T47D (cell line): ENCODE measurements around the gene GIPC3.

Source experiments
- DNase-seq, 2 experiments: peaks; one replicate each; pipeline versions ENCODE4 v3.0.0 to v3.0.0-alpha.2; 2011 to 2012; ENCODE audit warnings: low read depth in 1 of 2, low spot score in 1 of 2
- JUND ChIP-seq: IDR thresholded peaks from 2 replicates; pipeline ENCODE4 v1.6.1; 2012; ENCODE audit warnings: low read depth
- in situ Hi-C: cut with HindIII; loops from 2 replicates; pipeline ENCODE4 v1.10.0; 2016; ENCODE audit warnings: low sequenced_read_pairs, low pct_unique_long_range_greater_than_20kb

The GIPC3 gene

GRCh38 chr19:3544742-3545668 is 40.3 kb upstream of the GIPC3 start:
- peak; percentile 62 to 78 for DNase-seq
- TF ChIP-seq JUND, result no peak
- in situ Hi-C loops, result no loop called here

- no peak for DNase-seq
- in situ Hi-C loops, result no loop called here
- TF ChIP-seq JUND, result no peak
Observed at GRCh38 chr19:3545669-3546034, 39.6 kb upstream of the GIPC3 start.

- in situ Hi-C loops, result no loop called here
- TF ChIP-seq JUND, result no peak
- no peak for DNase-seq
Observed at GRCh38 chr19:3546119-3546518, 39.2 kb upstream of the GIPC3 start.

GRCh38 chr19:3547301-3547731 is 38.0 kb upstream of the GIPC3 start:
- in situ Hi-C loops, result no loop called here
- no peak for DNase-seq
- TF ChIP-seq JUND, result no peak

GRCh38 chr19:3547767-3548282 is 37.5 kb upstream of the GIPC3 start:
- TF ChIP-seq JUND, result no peak
- DNase-seq, result no peak
- in situ Hi-C loops, result no loop called here

GRCh38 chr19:3548606-3549005 is 36.7 kb upstream of the GIPC3 start:
- in situ Hi-C loops, result no loop called here
- no peak for TF ChIP-seq JUND
- no peak for DNase-seq

- no peak for DNase-seq
- TF ChIP-seq JUND, result no peak
- in situ Hi-C loops, result no loop called here
Observed at GRCh38 chr19:3549816-3550215, 35.5 kb upstream of the GIPC3 start.

GRCh38 chr19:3550947-3551791 is 34.1 kb upstream of the GIPC3 start:
- DNase-seq, result no peak
- in situ Hi-C loops, result no loop called here
- no peak for TF ChIP-seq JUND

- in situ Hi-C loops, result no loop called here
- no peak for TF ChIP-seq JUND
- DNase-seq, result no peak
Observed at GRCh38 chr19:3551792-3552095, 33.5 kb upstream of the GIPC3 start.

- no peak for TF ChIP-seq JUND
- no peak for DNase-seq
- in situ Hi-C loops, result no loop called here
Observed at GRCh38 chr19:3554254-3555083, 30.8 kb upstream of the GIPC3 start.

GRCh38 chr19:3555653-3556422 is 29.4 kb upstream of the GIPC3 start:
- in situ Hi-C loops, result no loop called here
- TF ChIP-seq JUND, result no peak
- no peak for DNase-seq
